NCI-H526 (cell line): ENCODE measurements around the gene PRKCZ.

ENCODE experiments used
- DNase-seq, 2 experiments: peaks; one replicate each; lab custom pipeline; 2025; lab: John Stamatoyannopoulos, UW

Gene PRKCZ

DNA sequence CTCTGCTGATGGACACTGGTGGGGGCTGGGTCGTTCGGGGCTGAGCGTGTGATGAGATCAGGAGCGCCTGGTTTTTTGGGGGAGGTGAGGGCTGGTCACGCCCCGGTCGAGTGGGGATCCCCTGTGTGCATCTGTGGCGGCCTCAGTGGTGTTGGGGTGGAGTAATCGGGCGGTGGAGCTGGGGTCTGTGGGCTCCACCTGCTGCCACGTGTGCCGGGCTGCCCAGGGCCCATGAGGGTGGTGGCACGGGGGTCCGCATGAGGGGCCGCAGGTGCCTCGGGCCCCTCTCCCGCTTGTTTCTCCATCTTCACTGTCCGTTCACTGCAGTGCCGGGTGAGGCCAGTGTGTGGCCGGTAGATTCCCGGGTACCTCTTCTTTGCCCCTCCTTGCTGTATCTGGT, 17.2 kb downstream of the PRKCZ start:
- DNase-seq = no peak

DNA sequence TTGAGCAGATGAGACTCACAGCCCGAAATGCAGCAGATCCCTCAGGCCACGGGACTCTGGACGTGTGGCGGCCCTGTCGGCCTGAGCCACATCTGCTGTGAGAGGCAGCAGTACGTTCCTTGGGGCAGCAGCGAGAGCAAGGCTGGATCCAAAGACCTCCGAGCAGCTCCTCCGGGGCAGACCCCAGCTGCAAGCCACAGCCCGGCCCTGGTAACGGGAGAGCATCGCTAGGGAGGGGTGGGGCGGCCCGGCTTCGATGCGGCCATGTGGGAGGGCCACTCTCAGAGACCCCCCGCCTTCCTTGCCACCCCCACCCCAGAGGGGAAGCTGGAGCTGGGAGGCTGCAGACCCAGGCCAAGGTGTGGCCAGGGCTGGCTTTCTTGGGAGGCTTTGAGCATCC, 17.8 kb downstream of the PRKCZ start:
- no peak for DNase-seq

DNA sequence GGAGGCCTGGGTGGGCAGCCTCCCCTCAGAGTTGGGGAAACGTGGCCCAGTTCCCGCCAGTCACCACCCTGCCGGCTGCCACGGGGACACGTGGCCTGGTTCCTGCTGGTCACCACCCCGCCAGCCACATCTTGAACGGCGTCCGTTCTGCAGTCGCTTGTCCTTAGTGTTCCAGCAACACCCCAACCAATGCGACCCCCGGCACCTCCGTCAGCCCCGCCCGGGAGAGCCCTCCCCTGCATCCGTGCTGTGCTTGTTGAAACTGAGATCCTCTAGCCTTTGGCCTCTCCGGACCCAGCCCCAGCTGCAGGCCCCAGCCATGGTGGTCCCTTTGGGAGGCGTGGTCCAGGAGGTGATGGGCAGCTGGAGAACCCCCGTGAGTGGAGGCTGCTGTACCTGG, 18.7 kb downstream of the PRKCZ start:
- no peak for DNase-seq

- no peak for DNase-seq
These were observed 19.8 kb downstream of the PRKCZ start for GRCh38 chr1:2070016-2070415.

GRCh38 chr1:2070800-2071530, 20.8 kb downstream of the PRKCZ start:
- DNase-seq = no peak

DNA sequence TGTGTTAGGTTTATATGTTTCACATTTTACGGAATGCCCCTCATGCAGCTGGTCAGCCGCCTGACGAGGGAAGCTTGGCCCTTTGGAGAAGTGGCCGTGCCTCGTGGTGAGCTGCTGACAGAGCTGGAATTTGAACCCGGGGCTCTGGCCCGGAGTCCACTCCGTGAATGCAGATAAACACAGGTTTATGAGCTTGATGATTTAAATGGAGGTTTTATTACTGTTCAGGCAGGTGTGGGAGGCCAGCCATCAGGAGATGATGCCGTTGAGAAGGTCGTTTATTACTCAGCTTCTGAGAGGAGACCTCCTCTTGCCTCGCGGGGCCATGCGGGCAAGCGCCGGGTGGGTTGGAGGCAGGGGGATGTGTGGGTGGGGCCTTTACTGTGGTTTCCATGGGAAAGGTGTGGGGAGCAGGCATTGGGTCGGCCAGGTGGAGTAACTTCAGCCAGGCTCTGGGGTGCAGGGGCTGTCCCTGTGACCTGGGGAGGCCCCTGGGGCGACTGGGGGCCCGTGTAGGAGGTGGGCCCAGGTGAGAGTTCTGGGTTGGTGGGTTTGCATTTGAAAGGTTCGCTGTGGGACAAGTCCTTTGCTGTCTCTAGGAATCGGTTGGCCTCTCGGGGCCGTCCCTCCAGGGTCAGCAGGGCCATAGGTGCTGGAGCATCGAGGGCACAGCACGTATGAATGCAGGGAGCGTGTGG, 22.0 kb downstream of the PRKCZ start:
- peak; percentile 54 to 78 for DNase-seq

- no peak for DNase-seq
These were observed 22.7 kb downstream of the PRKCZ start for GRCh38 chr1:2072891-2073290.

DNA sequence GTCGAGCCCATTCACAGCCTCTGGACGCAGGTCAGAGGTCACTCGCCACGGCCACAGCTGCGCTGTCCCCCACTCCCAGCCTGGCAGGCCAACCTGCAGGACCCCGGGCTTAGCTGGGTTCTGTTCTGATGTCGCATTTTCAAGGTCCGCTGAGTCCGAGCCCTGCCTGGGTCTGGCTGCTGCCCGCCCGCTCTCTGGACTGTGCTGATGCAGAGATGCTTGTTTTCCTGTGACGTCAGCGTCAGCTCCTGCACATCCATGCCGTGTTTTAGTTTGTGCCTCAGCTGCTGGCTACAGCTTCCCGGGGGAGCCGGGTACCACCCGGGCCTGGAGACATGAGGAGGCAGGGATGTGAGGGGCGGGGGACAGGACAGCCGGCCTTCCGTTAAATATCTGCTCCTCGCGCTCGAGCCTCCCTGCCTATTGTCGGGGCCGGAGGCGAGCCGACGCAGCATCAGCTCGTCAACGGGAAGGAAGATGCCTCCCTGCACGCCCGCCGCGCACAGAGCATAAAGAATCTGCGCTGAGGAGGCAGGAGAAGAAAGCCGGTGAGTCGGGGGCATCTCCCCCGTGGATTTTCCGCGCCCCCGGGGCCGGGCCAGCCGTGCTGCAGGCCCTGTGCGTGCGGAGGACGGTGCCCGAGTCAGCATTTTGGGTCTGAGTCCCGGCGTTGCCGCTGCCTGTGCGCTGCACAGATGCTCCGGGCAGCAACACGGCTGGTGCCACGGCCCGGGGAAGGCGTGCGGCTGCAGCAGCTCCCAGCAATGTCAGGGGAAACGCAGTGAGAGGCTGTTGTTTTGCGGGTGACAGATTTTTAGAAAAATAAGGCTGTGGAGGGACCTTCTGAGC, 23.4 kb downstream of the PRKCZ start:
- peak; percentile 48 to 83 for DNase-seq

DNA sequence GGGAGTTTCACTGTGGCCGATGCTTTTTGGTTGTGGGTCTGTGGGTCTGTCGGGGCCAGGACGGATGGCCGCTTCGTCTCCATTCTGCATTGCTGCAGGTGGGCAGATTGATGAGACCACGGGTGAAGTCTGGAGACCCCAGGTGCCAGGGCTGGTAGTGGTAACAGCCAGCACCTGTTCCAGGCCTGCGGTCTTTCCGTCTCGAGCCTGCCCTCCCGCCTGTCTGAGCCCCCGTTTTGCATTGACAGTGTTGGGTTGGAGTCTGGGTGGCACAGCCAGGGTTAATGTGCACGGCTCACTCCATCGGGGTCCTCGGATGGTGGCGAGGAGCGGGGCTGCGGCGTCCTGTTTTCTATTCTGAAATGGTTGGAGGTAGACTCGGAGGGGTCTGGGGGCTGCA, 24.2 kb downstream of the PRKCZ start:
- peak in 1 of 2 experiments; percentile 36 for DNase-seq

GRCh38 chr1:2074944-2075740, 24.9 kb downstream of the PRKCZ start:
- DNase-seq = no peak

GRCh38 chr1:2076826-2077225, 26.6 kb downstream of the PRKCZ start:
- no peak for DNase-seq

GRCh38 chr1:2078170-2078569, 28.0 kb downstream of the PRKCZ start:
- DNase-seq = no peak

GRCh38 chr1:2079396-2080085, 29.3 kb downstream of the PRKCZ start:
- DNase-seq = no peak

DNA sequence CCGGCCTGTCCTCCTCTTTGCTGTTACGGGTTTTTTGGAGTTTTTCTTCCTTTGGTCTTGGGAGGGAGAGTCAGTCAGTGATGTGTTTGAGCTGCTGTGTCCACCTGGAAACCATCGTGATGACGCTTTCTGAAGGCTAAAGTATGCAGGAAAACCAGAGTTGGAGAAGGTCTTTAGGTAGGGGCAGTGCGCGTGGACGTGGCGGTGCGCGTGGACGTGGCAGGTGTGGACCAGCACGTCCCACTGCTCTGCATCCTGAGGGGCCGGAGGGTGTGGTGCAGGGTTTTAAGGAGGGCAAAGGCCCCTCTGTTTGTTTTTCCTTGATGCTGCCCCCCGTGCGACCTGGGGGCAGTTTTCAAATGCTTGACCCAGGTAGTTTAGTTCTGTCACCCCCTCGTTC, 29.9 kb downstream of the PRKCZ start:
- no peak for DNase-seq

GRCh38 chr1:2080884-2081283, 30.7 kb downstream of the PRKCZ start:
- no peak for DNase-seq

DNA sequence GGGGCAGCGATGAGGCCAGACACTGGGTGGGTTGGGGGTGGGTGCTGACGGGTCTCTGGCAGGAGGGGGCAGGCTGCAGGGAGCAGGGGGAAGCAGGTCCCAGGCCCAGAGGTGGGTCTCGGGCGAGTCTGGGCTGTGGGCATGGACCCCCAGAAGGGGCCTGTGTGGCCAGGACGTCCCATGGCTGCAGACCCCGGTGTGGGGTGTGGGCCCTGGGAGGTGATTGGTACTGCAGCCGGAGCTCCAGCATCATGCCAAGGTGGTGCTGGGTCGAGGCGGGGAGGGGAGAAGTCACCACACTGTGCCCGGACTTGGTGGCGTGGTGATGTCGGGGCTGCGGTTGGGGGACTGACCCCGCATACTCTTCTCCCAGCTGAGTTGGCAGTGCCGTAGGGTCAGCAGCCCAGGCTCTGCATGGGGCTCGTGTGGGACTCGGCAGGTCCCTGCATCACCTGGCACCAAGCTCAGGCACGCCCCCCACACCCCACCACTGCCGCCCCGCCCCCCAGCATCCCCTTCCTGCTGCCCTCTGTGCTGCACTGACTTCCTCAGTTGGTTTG, 31.2 kb downstream of the PRKCZ start:
- DNase-seq = no peak

DNA sequence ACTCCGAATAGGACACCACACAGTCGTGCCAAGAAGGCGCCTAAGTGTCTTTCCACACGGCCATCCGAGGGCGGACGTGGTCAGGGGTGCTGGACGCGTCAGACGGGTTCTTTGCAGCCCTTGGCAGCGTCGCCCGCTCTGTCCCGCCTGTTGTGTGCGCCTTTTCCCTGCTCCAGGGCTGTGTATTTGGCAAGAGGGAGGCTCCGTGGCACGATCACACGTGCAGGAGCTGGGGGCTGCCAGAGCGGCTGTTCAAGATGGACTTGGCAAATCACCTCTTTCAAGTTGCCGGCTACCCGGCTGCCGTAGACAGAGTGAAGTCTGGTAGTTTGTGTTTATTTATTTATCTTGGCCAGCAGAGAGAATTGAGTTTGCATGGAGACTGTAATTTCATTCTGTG, 31.9 kb downstream of the PRKCZ start:
- DNase-seq = no peak

DNA sequence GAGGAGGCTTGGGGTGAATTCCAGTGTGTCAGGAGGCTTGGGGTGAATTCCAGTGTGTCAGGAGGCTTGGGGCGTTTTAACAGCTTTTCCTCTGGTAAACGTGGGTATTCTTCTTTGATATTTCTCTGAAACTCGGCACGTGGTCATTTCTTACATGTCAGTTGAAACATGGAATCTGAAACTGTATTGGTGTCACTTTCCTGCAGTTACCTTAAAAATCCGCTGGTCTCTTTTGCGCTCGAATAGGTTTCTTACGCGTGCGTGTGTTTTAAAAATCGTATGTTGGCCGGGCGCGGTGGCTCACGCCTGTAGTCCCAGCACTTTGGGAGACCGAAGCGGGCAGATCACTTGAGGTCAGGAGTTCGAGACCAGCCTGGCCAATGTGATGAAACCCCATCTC, 33.5 kb downstream of the PRKCZ start:
- DNase-seq = no peak

GRCh38 chr1:2084306-2084705, 34.1 kb downstream of the PRKCZ start:
- no peak for DNase-seq

DNA sequence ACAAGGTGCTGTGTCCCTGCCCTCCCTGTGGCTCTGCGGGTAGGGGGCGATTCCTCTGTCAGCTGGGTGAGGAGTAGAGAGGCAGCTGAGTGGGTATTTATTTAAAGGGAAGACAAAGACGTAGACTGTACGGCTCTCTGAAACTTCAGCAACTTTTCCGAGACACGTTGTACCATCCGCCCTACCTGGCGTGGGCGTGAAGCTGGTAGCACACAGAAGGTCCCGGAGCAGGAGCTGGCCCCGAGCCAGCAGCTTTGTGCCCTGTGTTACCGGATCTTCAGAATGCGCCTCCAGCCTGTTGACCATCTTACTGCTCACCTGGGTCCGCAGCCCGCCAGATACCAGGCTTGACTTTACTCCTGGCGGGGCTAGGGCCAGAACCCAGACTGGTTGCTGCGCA, 34.9 kb downstream of the PRKCZ start:
- DNase-seq = no peak

DNA sequence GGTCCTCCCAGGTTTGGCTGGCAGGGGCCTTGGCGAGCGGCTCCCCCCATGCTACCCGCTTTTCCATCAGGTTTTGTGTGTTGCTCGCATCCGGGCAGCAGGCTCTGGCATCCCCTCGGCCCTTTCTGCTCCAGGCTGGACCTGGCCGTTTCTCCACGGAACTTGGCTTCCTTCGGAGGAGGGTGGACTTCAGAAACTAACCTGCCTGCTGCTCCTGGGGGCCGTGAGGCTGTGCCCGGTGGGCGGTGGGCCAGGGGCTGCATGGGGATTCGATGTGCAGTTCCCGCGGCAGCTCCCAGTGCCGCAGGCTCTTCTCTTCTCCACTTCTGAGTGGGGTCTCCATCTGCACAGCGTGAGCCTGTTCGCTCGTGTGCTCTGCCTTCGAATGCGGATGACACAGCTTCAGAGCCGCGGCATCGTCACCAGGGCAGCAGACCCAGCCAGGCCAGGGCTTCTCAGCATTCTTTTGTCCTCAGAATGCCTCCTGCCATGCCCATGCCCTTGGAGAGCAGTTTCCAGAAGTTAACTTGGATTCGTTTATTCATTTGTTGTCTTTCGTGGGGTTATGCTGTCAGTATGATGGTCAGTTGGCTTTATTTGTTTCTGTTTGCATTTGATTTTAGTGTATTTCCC, 36.4 kb downstream of the PRKCZ start:
- DNase-seq = no peak
